Regular cardiac myocyte (primary cell): Measurements from ENCODE around the gene ATCAY. TPM values are rescaled to one million over a fixed set of nuclear protein-coding genes. Genes with fewer than 3 reads are reported as not detected.

Experiments
- total RNA-seq: library from RNA; depleted of rRNA; stranded (reverse); fragments of >200 nt; gene quantifications from 2 replicates; pipeline ENCODE4 v1.2.3, GENCODE V29; 2014

ATCAY gene, protein sequence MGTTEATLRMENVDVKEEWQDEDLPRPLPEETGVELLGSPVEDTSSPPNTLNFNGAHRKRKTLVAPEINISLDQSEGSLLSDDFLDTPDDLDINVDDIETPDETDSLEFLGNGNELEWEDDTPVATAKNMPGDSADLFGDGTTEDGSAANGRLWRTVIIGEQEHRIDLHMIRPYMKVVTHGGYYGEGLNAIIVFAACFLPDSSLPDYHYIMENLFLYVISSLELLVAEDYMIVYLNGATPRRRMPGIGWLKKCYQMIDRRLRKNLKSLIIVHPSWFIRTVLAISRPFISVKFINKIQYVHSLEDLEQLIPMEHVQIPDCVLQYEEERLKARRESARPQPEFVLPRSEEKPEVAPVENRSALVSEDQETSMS
- total RNA-seq = not detected in 2 replicates

DNA sequence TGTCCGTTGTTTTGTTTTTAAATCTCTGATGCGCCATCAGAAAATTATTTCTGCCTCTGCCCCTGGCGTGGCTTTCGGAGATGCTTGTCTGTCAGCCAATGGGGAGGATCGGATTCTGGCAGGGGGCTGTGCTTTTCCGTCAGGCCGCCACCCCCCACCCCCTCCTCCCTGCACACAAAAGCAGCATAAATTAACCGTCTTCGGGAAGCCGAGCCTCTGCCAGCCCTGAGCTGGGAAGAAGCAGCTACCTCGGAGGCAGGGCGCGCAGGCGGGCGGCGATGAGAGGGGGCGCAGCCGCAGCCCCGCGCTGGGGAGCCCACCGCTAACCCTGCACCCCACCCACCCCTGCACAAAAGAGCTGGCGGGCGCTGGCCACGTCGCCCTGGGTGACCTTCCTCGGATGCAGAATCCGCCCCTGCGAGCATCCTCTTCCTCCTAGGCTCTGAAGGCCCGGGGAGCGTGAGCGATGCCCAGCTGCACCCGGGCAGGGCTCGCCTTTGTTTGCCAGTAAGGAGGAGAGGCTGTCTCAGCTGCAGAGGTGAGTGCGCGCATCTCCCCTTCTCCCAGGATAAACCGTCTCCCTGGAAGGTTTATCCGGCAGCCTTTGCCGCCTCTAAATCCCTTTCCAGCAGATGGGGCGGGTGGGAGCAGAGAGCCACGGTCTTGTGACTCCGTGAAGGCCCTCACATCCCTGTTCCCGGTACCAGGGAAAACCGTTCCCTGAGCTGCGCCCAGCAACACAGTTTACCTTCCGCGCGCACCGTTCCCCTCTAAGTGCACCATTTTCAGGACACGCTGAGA is at the start of gene ATCAY:
Gene ATCAY (plus strand): TSS at position 215 of the 801 bp plus-strand sequence. CDS start 5,083 bp downstream, outside the sequence.

DNA sequence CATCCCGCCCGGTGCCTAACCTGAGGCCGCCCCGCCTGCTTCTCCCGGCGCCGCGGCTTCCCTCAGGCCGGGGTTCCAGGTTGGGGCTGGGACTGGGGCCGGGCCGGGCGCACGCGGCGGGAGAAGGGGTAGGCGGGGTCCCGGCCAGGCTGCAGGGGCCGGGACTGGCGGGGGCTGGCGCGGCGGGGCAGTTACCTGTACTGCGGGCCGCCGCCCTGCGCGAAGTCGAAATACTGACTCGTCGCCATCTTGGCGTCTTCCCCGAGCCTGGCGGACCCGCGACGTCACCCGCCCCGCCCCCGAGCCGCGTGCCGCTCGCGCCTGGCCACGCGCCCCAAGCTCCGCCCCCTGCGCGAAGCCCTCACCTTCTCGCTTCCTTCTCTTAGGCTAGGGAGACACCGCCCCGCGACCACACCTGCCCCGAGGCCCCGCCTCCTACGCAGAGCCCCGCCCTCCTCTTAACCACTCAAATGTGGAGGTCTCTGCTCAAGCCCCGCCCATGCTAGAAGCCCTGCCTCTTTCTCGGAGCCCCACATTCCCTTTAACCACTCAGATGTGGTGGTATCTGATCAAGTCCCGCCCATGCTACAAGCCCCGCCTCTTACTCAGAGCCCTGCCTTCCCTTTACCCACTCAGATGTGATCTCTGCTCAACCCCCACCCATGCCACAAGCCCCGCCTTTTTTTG is 11.6 kb upstream of the ATCAY start, which contains the start of gene ZFR2:
Gene ZFR2 (minus strand): TSS at position 269 of the 687 bp plus-strand sequence. CDS start 21 bp downstream, at position 248.

DNA sequence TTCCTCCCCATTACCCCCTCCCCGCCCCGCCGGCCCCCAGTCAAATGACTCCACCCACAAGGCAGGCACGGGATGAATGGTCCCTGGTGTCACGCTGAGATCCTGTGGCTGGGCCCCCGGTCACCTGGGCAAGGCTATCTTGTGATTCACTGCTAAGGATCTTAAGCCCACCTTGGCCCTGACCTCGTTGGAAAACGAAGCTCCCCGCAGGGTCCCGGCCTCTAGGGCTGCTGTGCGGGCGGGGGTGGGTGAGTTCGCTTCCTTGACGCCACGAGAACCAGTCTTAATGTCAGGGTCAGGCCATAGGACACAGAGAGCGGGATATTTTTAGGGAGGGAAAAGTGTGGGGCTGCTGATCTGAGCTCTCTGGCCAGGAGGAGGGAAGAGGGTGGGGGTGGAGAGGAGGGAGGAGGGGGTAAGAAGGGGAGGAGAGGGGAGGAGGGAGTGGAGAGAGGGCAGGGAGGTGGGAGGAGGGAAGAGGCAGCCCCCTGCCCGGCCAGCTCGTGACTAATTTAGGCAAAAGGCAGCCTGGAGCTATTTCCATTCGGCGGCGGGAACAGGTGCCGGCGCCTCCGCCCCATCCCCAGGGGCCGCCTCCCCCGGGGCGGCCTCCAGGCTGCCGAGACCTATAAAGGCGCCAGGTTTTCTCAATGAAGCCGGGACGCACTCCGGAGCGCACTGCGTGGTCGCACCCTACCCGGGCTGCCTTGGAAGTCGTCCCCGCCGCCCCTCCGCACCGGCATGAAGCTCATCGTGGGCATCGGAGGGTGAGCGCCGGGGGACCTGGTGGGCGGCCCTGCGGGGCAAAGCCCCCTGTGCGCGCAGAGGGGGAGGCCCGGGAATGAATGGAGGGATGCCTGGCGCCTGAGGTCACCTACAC is 52.7 kb downstream of the ATCAY start, which contains the start of gene NMRK2:
Gene NMRK2 (plus strand): TSS at position 139 of the 880 bp plus-strand sequence. CDS start 603 bp downstream, at position 742.

DNA sequence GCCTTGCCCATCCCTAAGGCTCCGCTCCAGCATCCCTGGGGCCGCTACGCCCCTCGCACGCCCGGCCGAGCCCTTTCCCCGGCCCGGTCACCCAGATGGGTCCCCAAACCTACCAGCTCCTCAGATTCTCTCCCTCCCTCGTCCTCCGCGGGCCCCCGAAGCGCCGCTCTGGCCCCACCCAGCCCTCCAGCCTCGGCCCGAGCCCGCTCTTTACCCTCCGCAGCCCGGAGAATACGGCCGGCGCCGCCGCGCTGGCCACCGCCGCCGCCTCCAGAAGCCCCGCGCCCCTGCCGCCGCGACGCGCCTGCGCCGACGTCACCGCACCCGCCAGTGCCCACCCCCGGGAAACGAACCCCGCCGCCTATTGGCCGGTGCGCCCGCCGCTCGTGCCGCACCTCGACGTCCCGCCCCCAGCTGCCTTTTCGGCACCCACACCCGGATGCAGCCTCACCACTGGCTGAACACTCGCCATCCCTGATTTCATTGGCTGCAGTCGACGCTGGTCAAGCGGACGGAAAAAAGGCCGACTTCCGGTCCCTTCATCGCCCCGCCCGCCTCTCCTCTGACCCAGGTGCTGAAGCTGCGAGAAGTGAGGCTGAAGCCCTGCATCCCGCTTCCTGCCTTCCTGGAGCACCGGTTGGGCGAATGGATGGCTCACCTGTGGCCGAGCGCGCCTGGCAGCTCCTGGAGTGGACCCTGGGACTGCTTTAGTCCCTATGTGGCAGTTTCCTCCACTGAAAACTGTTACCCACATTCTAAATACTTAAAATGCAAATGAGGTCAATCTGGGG is 90.5 kb downstream of the ATCAY start, which contains the start of gene DAPK3:
Gene DAPK3 (minus strand): TSS at position 292 of the 791 bp plus-strand sequence. CDS start 1,364 bp downstream, outside the sequence.

Other genes starting within 250 kb of the ATCAY start
- 17.2 and 19.2 TPM in 2 replicates for gene PIP5K1C, start 180.2 kb upstream of the ATCAY start, total RNA-seq
- not detected in 2 replicates for gene TJP3, start 172.3 kb upstream of the ATCAY start, total RNA-seq
- 21.9 and 25.7 TPM in 2 replicates for gene APBA3, start 119.0 kb upstream of the ATCAY start, total RNA-seq
- 34.4 and 49.7 TPM in 2 replicates for gene MRPL54, start 118.0 kb upstream of the ATCAY start, total RNA-seq
- not detected in 2 replicates for gene RAX2, start 108.5 kb upstream of the ATCAY start, total RNA-seq
- under 0.01 TPM in 1 of 2 replicates, not detected in the other for gene MATK, start 94.3 kb upstream of the ATCAY start, total RNA-seq
- 0.19 TPM in 1 of 2 replicates, not detected in the other for gene ZFR2, start 11.6 kb upstream of the ATCAY start, total RNA-seq
- gene NMRK2, start 52.4 kb downstream of the ATCAY start, total RNA-seq = not detected in 2 replicates
- 83.4 and 153 TPM in 2 replicates for gene DAPK3, start 90.4 kb downstream of the ATCAY start, total RNA-seq
- gene EEF2, start 104.8 kb downstream of the ATCAY start, total RNA-seq = 2,462 and 3,206 TPM in 2 replicates
- 11.6 and 13.8 TPM in 2 replicates for gene PIAS4, start 127.1 kb downstream of the ATCAY start, total RNA-seq
- gene ZBTB7A, start 186.2 kb downstream of the ATCAY start, total RNA-seq = 15.8 and 19.7 TPM in 2 replicates
- gene MAP2K2, start 243.4 kb downstream of the ATCAY start, total RNA-seq = 98.9 and 112 TPM in 2 replicates